Stimulated activated naive CD4-positive, alpha-beta T cell treated with Interleukin-2 at 50 U/mL for 16 hours (primary cell): ENCODE results near the gene DNAAF1.
"Not testable (repeated sequence)": the region's sequence is repeated elsewhere in the genome, so short reads cannot be mapped to it uniquely, and the experiment has no call there.

Source experiments
- DNase-seq: peaks from one replicate; lab custom pipeline; 2025; lab: John Stamatoyannopoulos, UW

The DNAAF1 gene

DNA sequence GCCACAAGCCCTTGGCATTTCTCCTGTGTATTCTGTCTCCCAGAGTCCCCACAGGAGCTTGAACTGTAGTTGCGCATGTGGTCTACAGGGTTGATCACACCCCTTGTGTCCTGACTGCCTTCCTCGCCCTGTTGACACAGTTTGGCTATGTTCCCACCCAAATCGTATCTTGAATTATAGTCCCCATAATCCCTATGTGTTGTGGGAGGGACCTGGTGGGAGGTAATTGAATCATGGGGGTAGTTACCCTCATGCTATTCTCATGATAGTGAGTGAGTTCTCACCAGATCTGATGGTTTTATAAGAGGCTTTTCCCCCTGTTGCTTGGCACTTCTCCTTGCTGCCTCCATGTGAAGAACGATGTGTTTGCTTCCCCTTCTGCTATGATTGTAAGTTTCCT lies 67.0 kb downstream of the DNAAF1 start:
- no peak for DNase-seq

DNA sequence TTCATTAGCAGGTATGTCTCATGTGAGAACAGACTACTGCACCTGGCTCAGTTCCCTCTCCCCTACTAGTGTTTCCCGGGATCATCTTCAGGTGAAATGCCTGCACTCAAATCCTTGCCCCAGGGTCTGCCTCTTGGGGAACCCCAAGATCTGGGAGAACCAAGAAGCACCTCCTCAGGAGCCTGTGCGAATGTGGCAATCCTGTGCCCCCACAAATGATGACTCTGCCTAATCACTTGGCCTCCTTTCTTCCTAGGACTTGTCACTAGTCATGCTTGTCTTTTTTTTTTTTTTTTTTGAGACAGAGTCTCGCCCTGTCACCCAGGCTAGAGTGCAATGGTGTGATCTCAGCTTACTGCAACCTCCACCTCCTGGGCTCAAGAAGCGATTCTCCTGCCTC lies 67.5 kb downstream of the DNAAF1 start:
- no peak for DNase-seq

DNA sequence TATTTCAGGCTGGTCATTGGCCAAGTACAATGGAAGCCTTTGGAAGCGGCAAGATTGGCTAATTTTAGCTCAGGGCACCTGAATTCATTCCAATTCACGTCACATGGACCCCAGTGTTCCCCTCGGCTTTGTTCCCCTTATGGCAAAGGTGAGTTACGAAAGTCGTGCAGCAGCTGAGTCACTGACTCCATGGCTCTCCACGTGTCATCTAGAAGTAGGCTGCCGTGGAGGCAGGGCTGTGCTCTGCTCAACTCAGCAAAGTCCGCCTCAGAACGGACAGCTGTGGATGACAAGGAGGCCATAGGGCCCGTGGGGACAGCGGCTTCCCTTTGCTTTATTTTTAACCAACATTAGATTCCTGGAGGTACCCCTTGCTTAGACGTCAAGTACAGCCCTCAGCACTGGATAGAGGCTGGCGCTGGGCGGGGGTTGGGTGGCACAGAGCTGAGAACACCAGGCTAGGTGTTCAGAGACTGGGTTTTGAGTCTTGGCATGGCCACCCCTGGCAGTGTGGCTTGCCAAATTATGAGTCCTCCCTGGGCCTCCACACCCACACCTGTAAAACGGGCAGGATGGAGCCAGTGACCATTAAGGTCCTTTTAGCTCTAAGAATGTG lies 69.5 kb downstream of the DNAAF1 start:
- no peak for DNase-seq

DNA sequence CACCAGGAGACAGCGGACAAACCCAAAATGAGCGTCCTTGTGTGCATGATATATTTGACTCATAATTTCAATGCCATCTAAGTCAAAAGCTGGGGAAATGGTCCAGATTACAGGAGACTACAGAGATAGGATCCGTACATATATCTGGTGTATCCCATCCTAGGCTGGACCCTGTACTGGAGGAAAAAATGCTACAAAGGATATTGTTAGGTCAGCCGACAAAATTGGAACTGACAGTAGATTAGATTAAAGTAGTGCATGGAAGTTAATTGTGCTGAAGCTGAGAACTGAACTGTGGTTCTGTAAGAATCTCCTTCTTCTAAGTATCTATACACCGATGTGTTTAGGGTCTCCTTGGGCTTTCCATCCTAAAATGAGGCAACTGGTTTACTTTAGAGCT lies 70.4 kb downstream of the DNAAF1 start:
- DNase-seq: no peak

DNA sequence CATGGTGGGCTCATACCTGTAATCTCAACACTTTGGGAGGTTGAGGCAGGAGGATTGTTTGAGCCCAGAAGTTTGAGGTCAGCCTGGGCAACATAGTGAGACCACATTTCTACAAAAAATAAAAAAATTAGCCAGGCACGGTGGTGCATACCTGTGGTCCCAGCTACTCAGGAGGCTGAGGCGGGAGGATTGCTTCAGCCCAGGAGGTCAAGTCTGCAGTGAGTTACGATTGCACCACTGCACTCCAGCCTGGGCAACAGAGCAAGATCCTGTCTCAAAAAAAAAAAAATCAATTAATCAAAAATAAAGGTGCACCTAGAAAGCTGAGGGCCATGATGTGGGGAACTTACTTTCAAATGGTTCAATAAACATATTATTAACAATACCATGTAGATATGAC lies 71.0 kb downstream of the DNAAF1 start:
- not testable (repeated sequence) for DNase-seq

GRCh38 chr16:84218176-84218823 lies 73.2 kb downstream of the DNAAF1 start:
- no peak for DNase-seq

- DNase-seq: no peak
Observed at GRCh38 chr16:84218956-84219355, 73.8 kb downstream of the DNAAF1 start.

DNA sequence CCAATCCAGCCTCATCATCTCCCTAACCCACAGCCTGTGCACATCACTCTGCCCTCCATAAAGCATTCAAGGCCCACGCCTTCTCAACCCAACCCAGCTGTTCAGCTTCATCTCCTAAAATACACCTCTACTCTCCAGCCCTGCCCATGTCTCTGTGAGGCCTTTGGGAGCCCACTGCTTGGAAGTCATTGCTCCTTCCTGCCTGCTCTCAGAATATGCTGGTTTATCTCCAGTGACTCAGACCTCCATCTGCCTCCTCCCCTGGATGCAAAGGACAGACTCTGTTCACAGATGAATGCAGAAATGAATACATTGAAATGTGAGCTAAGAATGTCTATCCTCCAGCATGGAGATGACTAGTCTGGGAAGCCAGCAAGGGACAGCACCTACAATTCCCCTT lies 75.7 kb downstream of the DNAAF1 start:
- no peak for DNase-seq

DNA sequence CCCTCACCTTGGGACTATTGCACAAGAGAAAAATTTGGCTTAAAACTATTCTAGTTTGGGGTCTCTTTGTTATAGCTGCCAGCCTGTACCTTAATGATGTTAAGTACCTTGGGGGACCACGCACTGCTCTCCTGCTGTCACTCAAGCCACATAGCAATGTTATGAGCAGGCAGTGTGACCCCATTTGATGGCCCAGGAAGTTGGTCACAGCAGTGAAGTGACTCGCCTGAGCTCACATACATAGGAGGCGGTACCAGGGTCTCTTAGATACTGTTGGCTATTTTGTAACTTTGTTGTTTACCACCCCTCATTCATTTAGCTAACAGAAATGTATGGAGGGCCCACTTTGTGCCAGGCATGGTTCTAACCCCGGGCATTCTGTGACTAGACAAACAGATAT lies 78.3 kb downstream of the DNAAF1 start:
- DNase-seq: no peak

DNA sequence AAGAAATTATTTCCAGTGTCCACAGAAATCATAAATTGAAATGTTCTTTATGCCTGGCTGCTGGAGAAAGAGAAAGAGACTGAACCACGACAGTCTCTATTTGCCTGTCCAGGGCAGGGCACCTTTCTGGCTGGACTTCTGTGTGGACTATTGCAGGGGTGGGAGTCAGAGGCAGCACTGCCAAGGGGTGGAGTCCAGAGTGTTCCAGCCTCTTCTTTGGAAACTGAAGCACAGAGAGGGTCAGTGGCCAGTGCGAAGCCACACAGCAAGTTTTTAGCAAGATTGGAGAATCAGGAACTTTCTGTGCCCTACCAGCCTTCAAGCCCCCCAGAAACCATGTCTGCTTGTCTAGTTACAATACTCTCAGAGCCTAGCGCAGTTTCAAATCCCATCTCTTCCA lies 79.4 kb downstream of the DNAAF1 start:
- no peak for DNase-seq

DNA sequence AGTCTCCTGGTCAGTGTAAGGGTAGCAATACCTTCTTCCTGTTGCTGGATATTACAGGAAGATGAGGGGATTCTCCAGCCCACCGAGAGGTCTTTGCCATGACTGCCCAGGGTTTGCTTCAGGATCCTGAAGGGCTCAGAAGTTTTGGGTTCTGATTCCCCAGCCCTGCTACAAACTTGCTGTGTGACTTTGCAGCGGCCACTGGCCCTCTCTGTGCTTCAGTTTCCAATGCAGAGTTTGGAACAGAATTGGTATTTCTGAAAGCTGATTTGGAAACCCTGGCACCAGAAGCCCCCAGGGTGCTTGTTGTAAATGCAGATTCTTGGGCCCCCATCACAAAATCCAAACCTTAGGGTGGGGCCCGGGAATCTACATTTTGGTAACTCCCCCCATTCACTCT lies 80.0 kb downstream of the DNAAF1 start:
- no peak for DNase-seq

DNA sequence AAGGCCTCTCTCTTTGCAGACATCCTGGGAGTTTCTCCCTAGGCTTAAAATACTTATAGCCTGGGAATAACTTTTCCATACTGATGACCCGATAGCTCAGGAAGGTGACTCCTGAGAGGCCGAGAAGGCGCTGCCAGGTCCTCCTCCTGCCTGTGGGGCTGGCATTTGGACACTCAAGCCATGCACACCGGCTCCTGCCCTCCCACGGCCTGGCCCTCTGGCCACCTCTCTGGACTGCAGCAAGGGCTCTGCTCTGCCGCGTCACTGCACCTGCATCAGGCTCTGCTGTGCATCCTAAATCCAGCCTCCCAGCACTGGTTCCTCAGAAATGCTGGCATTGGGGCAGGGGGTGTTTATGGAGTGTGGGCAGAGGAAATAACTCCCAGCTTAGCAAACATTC lies 80.5 kb downstream of the DNAAF1 start:
- DNase-seq: no peak

- DNase-seq: no peak
Observed at GRCh38 chr16:84226026-84226425, 80.9 kb downstream of the DNAAF1 start.
